ACC112 (cell line): Measurements from ENCODE around the gene NTRK1.

Experiments
- H2AFZ ChIP-seq: fragments of 200-600 bp; sonication (generic); one replicate; pipeline ENCODE4 v1.6.0; 2017; ENCODE audit warnings: antibody characterized with exemption, low read length; ENCODE audit not compliant: unreplicated experiment
- H3K27ac ChIP-seq: fragments of 200-600 bp; sonication (generic); 2 replicates; pipeline ENCODE4 v1.5.1; 2014; ENCODE audit warnings: low read depth, mild to moderate bottlenecking, antibody characterized with exemption, low read length, moderate library complexity
- H3K27me3 ChIP-seq: fragments of 200-600 bp; sonication (generic); 2 replicates; pipeline ENCODE4 v1.6.1; 2014; ENCODE audit warnings: mild to moderate bottlenecking, antibody characterized with exemption, low read length, moderate library complexity, mixed read lengths; ENCODE audit not compliant: insufficient read depth
- H3K36me3 ChIP-seq: fragments of 200-600 bp; sonication (generic); 2 replicates; pipeline ENCODE4 v1.6.1; 2016; ENCODE audit warnings: mild to moderate bottlenecking, antibody characterized with exemption, low read length, moderate library complexity, mixed read lengths; ENCODE audit not compliant: insufficient read depth
- H3K4me1 ChIP-seq: fragments of 200-600 bp; sonication (generic); one replicate; pipeline ENCODE4 v1.6.1; 2016; ENCODE audit warnings: low read length, mixed read lengths; ENCODE audit not compliant: insufficient read depth, unreplicated experiment, control insufficient read depth
- H3K4me3 ChIP-seq: fragments of 200-600 bp; sonication (generic); 2 replicates; pipeline ENCODE4 v1.5.1; 2014; ENCODE audit warnings: mild to moderate bottlenecking, low read depth, low read length
- H3K79me2 ChIP-seq: fragments of 200-600 bp; sonication (generic); one replicate; pipeline ENCODE4 v1.6.0; 2016; ENCODE audit warnings: low read length; ENCODE audit not compliant: control insufficient read depth, unreplicated experiment, insufficient read depth

NTRK1 gene

DNA sequence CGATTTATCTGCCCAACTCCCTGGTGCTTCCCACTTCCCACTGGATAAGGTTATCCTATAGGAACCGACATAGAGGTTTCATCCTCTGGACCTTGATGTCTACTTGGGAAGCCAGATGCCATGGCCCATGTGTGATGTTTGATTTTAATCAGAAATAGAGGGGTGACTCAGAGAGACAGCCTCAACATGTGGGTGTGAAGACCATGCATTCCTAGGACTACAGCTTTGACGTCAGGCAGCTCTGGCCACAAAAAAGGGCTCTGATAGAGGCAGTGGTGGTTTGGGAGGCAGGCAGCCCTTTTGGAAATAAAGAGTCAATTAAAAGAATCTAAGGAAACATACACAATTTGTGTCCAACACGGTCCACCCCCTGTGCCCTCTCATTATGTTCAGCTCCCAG is 38.9 kb upstream of the NTRK1 start:
- Histone ChIP-seq H3K27me3 (no peaks in the 10 kb centered on the region), H3K4me3 (no peak overlapping the region), H3K36me3 (no peaks in the 10 kb centered on the region), H2AFZ (no peak overlapping the region), H3K27ac (no peak overlapping the region), H3K79me2 (no peaks in the 10 kb centered on the region), H3K4me1 (no peaks in the 10 kb centered on the region)

- Histone ChIP-seq H3K27me3 (no peaks in the 10 kb centered on the region), H3K4me3 (no peak overlapping the region), H3K27ac (no peak overlapping the region), H2AFZ (no peak overlapping the region), H3K4me1 (no peaks in the 10 kb centered on the region), H3K36me3 (no peaks in the 10 kb centered on the region), H3K79me2 (no peaks in the 10 kb centered on the region)
Measured at GRCh38 chr1:156822680-156823079, 38.0 kb upstream of the NTRK1 start.

GRCh38 chr1:156823210-156823790 is 37.4 kb upstream of the NTRK1 start:
- no peak overlapping the region for H2AFZ ChIP-seq
- H3K27me3 ChIP-seq = no peaks in the 10 kb centered on the region
- H3K79me2 ChIP-seq = no peaks in the 10 kb centered on the region
- H3K36me3 ChIP-seq = no peaks in the 10 kb centered on the region
- no peak overlapping the region for H3K4me3 ChIP-seq
- no peaks in the 10 kb centered on the region for H3K4me1 ChIP-seq
- no peak overlapping the region for H3K27ac ChIP-seq

GRCh38 chr1:156826630-156827029 is 34.0 kb upstream of the NTRK1 start:
- Histone ChIP-seq H2AFZ (no peak overlapping the region), H3K27ac (no peak overlapping the region), H3K79me2 (no peaks in the 10 kb centered on the region)

DNA sequence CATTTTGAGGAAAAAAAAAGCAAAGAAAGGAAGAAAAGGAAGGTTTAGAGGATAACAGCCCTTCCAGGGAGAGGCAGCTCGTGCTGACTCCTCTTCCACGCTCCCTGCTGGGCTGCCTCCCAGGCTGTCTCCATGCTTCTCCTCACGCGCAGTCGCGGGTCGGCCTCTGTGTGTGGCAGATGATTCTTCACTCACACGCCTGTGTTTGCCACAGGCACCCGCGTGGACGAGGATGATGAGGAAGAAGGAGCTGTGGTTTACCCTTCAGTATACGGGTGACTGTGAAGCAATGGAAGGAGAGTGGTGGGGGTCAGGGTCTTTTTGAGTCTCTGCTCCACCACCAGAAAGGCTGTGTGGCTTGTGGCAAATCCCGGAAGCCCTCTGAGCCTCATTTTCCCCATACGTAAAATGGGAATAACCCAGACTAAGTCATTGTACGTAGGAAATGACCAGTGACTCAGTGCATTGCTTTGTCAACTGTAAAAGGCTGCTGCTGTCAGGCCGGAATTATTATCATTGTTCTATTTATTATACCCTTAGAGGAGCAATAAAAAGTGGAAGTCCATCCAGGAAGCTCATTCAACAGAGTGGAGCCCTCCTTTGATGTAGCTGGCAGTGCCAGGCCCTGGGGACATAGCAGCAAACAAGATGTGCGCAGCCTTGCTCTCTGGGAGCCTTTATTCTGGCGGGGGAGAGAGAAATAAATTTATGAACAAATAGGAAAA is 32.1 kb upstream of the NTRK1 start:
- H2AFZ ChIP-seq = no peak overlapping the region
- H3K27me3 ChIP-seq = peaks cover 8% of the 10 kb centered on the region

More at GRCh38 chr1:156826630-156827029, 34.0 kb upstream of the NTRK1 start:
- H3K4me1 ChIP-seq = no peaks in the 10 kb centered on the region
- peaks cover under 1% of the 10 kb centered on the region for H3K27me3 ChIP-seq
- H3K36me3 ChIP-seq = no peaks in the 10 kb centered on the region
- H3K4me3 ChIP-seq = no peak overlapping the region

DNA sequence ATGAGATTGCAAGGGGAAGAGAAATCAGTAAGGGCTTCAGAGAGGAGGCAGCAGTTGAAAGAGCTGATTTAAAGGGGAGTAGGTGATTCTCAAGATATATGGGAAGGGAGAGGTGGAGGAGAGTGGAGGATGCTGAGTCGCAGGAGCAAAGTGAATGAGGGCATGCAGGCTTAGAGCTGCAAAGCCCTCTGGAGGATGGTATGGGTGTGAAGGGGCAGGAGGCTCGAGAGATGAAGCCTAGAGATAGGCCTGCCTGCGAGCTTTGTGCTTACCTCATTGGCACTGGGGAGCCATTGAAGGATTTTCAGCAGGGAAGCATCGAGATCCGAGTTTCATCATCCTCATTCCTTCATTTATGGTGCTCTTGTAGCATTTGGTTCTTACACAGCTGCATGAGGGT is 28.2 kb upstream of the NTRK1 start:
- H3K4me1 ChIP-seq = no peaks in the 10 kb centered on the region
- no peaks in the 10 kb centered on the region for H3K36me3 ChIP-seq

More for the DNA sequence above, 32.1 kb upstream of the NTRK1 start:
- Histone ChIP-seq H3K36me3 (no peaks in the 10 kb centered on the region), H3K27ac (no peak overlapping the region), H3K4me3 (no peak overlapping the region), H3K4me1 (no peaks in the 10 kb centered on the region), H3K79me2 (no peaks in the 10 kb centered on the region)

DNA sequence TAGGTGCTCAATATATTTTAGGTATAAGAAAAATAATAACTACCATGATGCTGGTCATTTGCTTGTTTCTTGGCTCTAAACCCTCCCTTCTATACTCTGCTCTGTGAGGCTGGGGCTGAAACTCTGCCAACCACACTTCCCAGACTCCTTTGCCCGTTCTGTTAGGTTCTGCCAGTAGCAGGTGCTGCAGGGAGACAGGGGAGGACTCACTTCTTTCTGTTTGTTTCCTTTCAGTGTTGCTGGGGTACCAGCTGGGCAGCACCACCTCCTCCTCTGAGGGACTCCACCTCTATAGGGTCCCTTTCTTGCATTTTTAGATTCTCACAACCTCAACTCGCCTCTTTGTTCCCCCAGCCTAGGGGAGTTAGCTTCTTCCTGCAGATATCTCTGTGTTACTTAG is 27.1 kb upstream of the NTRK1 start:
- Histone ChIP-seq H3K79me2 (no peaks in the 10 kb centered on the region), H3K4me3 (no peak overlapping the region), H3K36me3 (no peaks in the 10 kb centered on the region), H3K27ac (no peak overlapping the region), H3K27me3 (peaks cover 24% of the 10 kb centered on the region), H2AFZ (no peak overlapping the region), H3K4me1 (no peaks in the 10 kb centered on the region)

More for the DNA sequence above, 28.2 kb upstream of the NTRK1 start:
- peaks cover 24% of the 10 kb centered on the region for H3K27me3 ChIP-seq
- no peak overlapping the region for H3K4me3 ChIP-seq
- no peak overlapping the region for H3K27ac ChIP-seq
- no peak overlapping the region for H2AFZ ChIP-seq
- H3K79me2 ChIP-seq = no peaks in the 10 kb centered on the region

DNA sequence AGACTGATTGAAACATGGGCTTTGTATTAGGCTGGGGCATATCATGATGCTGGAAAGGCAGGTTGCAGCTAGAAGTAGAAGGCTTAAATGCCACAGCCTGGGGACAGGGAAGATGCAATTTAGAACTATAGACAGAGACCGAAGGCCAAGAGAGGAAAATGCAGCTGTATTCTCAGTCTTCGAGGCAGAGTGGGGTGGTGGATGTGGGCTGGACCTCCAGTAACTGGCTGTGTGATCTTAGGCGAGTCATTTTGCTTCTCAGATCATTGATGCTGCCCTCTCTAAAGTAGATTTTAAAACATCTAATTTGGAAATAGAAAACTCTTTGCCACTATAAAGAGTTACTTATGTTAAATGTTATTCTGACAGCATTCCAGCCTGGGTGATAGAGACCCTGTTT is 26.3 kb upstream of the NTRK1 start:
- Histone ChIP-seq H3K36me3 (no peaks in the 10 kb centered on the region), H2AFZ (no peak overlapping the region), H3K27ac (no peak overlapping the region), H3K4me3 (no peak overlapping the region), H3K79me2 (no peaks in the 10 kb centered on the region), H3K4me1 (no peaks in the 10 kb centered on the region), H3K27me3 (peaks cover 24% of the 10 kb centered on the region)

DNA sequence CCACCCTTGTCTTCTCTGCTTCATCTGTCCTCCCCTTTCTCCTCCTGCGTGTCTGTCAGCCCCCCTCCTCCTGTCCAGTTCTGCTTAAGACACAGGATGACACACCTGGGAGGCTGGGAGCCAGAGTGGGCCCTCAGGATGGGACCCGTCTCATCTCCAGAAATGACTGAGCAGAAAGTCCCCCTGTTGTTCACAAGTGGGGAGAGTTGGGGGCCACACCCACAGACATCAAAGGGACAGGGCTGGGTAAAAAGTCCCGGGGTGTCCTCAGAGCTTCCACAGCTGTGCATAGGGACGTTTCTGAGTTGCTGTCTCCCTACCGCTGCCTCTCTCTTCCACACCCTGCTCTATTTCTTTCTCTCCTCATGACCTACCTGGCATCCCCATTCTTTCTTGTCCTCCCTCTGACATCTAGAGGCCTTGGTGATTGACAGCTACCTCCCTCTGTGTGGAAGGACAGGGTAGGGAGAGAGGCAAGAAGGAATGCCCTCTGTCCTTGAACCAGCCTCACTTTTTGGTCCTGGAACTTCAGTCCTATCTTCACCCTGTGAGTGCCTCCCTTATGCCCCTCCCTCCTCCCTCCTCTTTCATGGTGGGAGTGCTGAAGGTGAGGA is 24.5 kb upstream of the NTRK1 start:
- H3K27me3 ChIP-seq = peaks cover 24% of the 10 kb centered on the region
- H3K36me3 ChIP-seq = no peaks in the 10 kb centered on the region
- no peak overlapping the region for H3K27ac ChIP-seq
- H2AFZ ChIP-seq = no peak overlapping the region
- H3K79me2 ChIP-seq = no peaks in the 10 kb centered on the region
- H3K4me3 ChIP-seq = no peak overlapping the region
- H3K4me1 ChIP-seq = no peaks in the 10 kb centered on the region

DNA sequence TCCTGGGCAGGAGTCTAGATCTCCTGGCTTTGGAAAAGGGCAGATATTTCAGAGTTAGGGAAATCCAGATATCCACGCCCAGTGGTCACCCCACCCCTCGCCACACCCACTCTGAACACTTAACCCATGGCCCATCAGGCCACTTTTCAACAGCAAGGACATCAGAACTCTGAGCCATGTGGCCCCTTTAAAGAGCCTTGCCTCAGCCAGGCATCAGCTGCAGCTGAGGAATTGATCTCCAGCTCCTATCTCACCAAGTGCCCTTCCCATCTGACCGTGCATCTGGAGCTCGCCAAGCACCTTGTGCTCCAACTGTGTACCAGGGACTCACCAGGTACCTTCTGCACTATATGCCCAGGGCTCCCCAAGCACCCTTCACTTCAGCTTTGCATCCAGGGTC is 23.8 kb upstream of the NTRK1 start:
- no peak overlapping the region for H2AFZ ChIP-seq
- H3K27ac ChIP-seq = no peak overlapping the region
- H3K36me3 ChIP-seq = no peaks in the 10 kb centered on the region
- no peaks in the 10 kb centered on the region for H3K79me2 ChIP-seq
- no peaks in the 10 kb centered on the region for H3K4me1 ChIP-seq
- H3K4me3 ChIP-seq = no peak overlapping the region
- peaks cover 20% of the 10 kb centered on the region for H3K27me3 ChIP-seq

DNA sequence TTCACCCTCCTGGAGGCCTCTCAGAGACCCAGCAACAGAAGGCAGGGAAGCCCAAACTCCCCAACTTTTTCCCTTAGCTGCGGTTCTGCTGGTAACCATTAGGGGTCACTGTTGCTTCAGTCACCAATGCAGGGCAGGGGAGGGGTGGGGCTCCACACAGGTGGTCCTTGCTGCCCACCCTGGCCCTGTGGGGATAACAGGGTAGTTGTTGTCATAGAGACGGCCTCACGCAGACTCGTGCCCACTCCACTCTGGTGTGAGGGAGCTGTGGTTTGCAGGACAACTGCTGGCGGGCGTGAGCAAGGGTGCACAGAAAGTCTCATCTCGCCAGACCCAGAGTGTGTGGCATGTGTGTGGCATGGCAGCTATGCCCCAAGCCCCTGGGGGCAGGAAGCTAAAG is 21.7 kb upstream of the NTRK1 start:
- H3K4me3 ChIP-seq = no peak overlapping the region
- H3K27me3 ChIP-seq = peaks cover 21% of the 10 kb centered on the region
- H3K4me1 ChIP-seq = no peaks in the 10 kb centered on the region
- no peak overlapping the region for H3K27ac ChIP-seq
- H3K79me2 ChIP-seq = no peaks in the 10 kb centered on the region
- H3K36me3 ChIP-seq = no peaks in the 10 kb centered on the region
- no peak overlapping the region for H2AFZ ChIP-seq
